GM12878 (cell line): ENCODE measurements around the gene CD69. TPM values are rescaled to one million over a fixed set of nuclear protein-coding genes. Genes with fewer than 3 reads are reported as not detected.

Source experiments
- ATF2 ChIP-seq: IDR thresholded peaks from 2 replicates; pipeline ENCODE4 v1.6.1; 2012; ENCODE audit warnings: low read length, inconsistent platforms
- CHD2 ChIP-seq: IDR thresholded peaks from 2 replicates; pipeline ENCODE4 v1.6.1; 2011; ENCODE audit warnings: low read depth, low read length, improper control_type of control experiment, borderline replicate concordance
- CHD4 ChIP-seq: fragments of 200-600 bp; sonication (generic); IDR thresholded peaks from 2 replicates; pipeline ENCODE4 v1.6.1; 2016; ENCODE audit warnings: mild to moderate bottlenecking
- EGR1 ChIP-seq, 2 experiments: IDR thresholded peaks; 1 replicate in 1 of 2; 2 replicates in 1 of 2; pipeline ENCODE4 v1.6.1; 2011 to 2012; ENCODE audit warnings: low read depth in 2 of 2, low read length in 2 of 2, borderline replicate concordance in 1 of 2, mild to moderate bottlenecking in 1 of 2, moderate library complexity in 1 of 2
- FOXM1 ChIP-seq: IDR thresholded peaks from 2 replicates; pipeline ENCODE4 v1.6.1; 2012; ENCODE audit warnings: low read depth, mild to moderate bottlenecking, inconsistent platforms, low read length, moderate library complexity
- IKZF2 ChIP-seq, 2 experiments: fragments of 450-650 bp; IDR thresholded peaks; 2 replicates each; pipeline ENCODE4 v1.6.1; 2017; ENCODE audit warnings: mild to moderate bottlenecking in 2 of 2, moderate library complexity in 2 of 2
- IRF4 ChIP-seq: IDR thresholded peaks from 2 replicates; pipeline ENCODE4 v1.6.1; 2011; ENCODE audit warnings: low read depth, low read length
- NBN ChIP-seq: fragments of 450-650 bp; IDR thresholded peaks from 2 replicates; pipeline ENCODE4 v1.6.1; 2016
- POLR2A ChIP-seq: IDR thresholded peaks from 2 replicates; pipeline ENCODE4 v1.6.1; 2011; ENCODE audit warnings: low read depth, mild to moderate bottlenecking, low read length
- POLR2AphosphoS5 ChIP-seq: IDR thresholded peaks from 2 replicates; pipeline ENCODE4 v1.6.1; 2011; ENCODE audit warnings: mild to moderate bottlenecking, low read length, inconsistent platforms
- POU2F2 ChIP-seq: IDR thresholded peaks from 3 replicates; pipeline ENCODE4 v1.6.1; 2011; ENCODE audit warnings: low read depth, mild to moderate bottlenecking, low read length, borderline replicate concordance
- SIN3A ChIP-seq: IDR thresholded peaks from 2 replicates; pipeline ENCODE4 v1.6.1; 2012; ENCODE audit warnings: low read depth, low read length, improper control_type of control experiment
- SPI1 ChIP-seq: IDR thresholded peaks from 2 replicates; pipeline ENCODE4 v1.6.1; 2011; ENCODE audit warnings: low read depth, mild to moderate bottlenecking, low read length, moderate library complexity, borderline replicate concordance; ENCODE audit not compliant: insufficient read depth
- SREBF1 ChIP-seq: IDR thresholded peaks from 2 replicates; pipeline ENCODE4 v1.6.1; 2012; ENCODE audit warnings: mild to moderate bottlenecking, low read length
- ZZZ3 ChIP-seq: IDR thresholded peaks from 2 replicates; pipeline ENCODE4 v1.6.1; 2011; ENCODE audit warnings: low read depth; ENCODE audit not compliant: control insufficient read depth, insufficient read length
- polyA plus RNA-seq, 11 experiments: library from polyadenylated mRNA; depleted of rRNA in 4 of 11; unstranded in 6 of 11; stranded (reverse) in 5 of 11; fragments of >200 nt; fragmentation: Nextera tagmentation in 4 of 11; fragmentation: Illumina TruSeq in 1 of 11; extraction: Ambion mirVana in 4 of 11; extraction: Trizol in 1 of 11; gene quantifications; 1 replicate in 1 of 11; 2 replicates in 10 of 11; pipeline versions ENCODE4 v1.2.1 to v1.2.3, GENCODE V29; 2011 to 2016; ENCODE audit warnings: inconsistent platforms in 2 of 11, missing spikeins in 2 of 11, low read depth in 1 of 11
- total RNA-seq, 4 experiments: library from RNA; depleted of rRNA in 3 of 4; stranded (reverse); fragments of >200 nt in 3 of 4; fragmentation: Illumina TruSeq in 1 of 4; extraction: Trizol in 1 of 4; gene quantifications; 2 replicates each; pipeline versions ENCODE4 v1.2.1 to v1.2.3, GENCODE V29; 2013 to 2021
- TF ChIP-seq, protein P1 (sequence below): IDR thresholded peaks from 2 replicates; pipeline ENCODE4 v1.6.1; 2012; ENCODE audit warnings: low read depth, low read length, improper control_type of control experiment
- TF ChIP-seq, protein P2 (sequence below): fragments of 450-650 bp; formaldehyde crosslinking; IDR thresholded peaks from 2 replicates; pipeline ENCODE4 v1.4.0; 2022; ENCODE audit warnings: mild to moderate bottlenecking, moderate library complexity
- TF ChIP-seq, protein P3 (sequence below): fragments of 450-650 bp; formaldehyde crosslinking; IDR thresholded peaks from 2 replicates; pipeline ENCODE4 v1.5.0; 2022; ENCODE audit warnings: mild to moderate bottlenecking, missing genetic modification characterization
- TF ChIP-seq, protein P4 (sequence below): fragments of 450-650 bp; IDR thresholded peaks from 2 replicates; pipeline ENCODE4 v1.6.1; 2018; ENCODE audit warnings: mild to moderate bottlenecking, low read depth, moderate library complexity; ENCODE audit not compliant: partially characterized antibody

Gene CD69
- total and polyA plus RNA-seq, 10 of the 15 experiments (the other 5 are each of a cell fraction or from before 2014, with no cell fraction given), result 7.3 to 156 (median 15.0) TPM

DNA sequence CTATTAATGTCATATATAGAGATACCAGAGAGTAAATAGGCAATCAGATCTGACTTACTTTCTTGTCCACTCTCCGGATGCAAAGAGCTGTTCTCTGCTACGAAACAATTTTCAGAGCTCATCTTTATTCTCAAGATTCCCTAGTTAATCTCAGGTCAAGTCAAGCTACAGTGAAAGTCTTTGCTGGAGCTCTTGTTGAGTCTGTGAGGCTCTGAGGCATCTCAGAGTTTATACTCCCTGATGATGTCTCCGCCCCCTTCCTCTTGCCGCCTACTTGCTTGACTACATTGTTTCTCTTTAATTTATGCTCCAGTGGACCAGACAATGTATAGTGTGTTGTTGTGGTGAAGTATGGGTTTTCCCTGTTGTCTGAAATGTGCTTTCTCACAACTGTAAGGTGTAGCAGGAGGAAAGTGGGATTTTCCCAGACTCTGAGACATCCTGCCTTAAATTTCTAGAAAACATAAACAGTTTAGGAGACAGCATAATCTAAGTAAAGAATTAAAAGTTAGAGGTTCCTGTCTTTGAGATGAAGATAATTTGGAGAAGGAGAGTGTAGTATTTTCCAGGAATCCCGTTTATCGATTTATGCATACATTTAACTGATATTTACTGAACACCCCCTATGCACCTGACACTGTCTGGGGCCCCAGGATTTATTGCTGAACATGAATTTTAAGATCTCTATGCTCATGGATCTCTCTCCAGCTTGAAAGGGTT is at the start of gene CD69 (continued):
- peak in 1 of 2 experiments; percentile 65; a peak in 2 of 3 replicates for TF ChIP-seq EGR1 (IDR thresholded peaks at IDR 0.05; ENCODE audit: borderline replicate concordance in 1 of 2, low read depth in 2 of 2, low read length in 2 of 2)
- TF ChIP-seq, protein P1, sequence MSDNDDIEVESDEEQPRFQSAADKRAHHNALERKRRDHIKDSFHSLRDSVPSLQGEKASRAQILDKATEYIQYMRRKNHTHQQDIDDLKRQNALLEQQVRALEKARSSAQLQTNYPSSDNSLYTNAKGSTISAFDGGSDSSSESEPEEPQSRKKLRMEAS, result no peak
- TF ChIP-seq FOXM1, result peak; percentile 70; the same call in 1 of the 2 replicates
- TF ChIP-seq POLR2AphosphoS5, result peak; percentile 100
- TF ChIP-seq, protein P2, sequence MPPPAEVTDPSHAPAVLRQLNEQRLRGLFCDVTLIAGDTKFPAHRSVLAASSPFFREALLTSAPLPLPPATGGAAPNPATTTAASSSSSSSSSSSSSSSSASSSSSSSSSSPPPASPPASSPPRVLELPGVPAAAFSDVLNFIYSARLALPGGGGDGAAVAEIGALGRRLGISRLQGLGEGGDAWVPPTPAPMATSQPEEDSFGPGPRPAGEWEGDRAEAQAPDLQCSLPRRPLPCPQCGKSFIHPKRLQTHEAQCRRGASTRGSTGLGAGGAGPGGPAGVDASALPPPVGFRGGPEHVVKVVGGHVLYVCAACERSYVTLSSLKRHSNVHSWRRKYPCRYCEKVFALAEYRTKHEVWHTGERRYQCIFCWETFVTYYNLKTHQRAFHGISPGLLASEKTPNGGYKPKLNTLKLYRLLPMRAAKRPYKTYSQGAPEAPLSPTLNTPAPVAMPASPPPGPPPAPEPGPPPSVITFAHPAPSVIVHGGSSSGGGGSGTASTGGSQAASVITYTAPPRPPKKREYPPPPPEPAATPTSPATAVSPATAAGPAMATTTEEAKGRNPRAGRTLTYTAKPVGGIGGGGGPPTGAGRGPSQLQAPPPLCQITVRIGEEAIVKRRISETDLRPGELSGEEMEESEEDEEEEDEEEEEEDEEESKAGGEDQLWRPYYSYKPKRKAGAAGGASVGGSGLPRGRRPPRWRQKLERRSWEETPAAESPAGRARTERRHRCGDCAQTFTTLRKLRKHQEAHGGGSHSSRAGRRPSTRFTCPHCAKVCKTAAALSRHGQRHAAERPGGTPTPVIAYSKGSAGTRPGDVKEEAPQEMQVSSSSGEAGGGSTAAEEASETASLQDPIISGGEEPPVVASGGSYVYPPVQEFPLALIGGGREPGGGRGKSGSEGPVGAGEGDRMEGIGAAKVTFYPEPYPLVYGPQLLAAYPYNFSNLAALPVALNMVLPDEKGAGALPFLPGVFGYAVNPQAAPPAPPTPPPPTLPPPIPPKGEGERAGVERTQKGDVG (CRISPR knock-in tag), result no peak
- peak; percentile 94 for TF ChIP-seq POLR2A
- no peak for TF ChIP-seq SREBF1
- TF ChIP-seq POU2F2, result peak; percentile 98
- no peak for TF ChIP-seq CHD4
- TF ChIP-seq NBN, result 0 out of 2 replicates have a peak, but pooled peaks have one; percentile 84
- TF ChIP-seq SIN3A, result 0 out of 2 replicates have a peak, but pooled peaks have one; percentile 10
- peak; percentile 97 to 98 for TF ChIP-seq IKZF2 (IDR thresholded peaks at IDR 0.05)
- TF ChIP-seq IRF4, result peak; percentile 55; the same call in 1 of the 2 replicates
- TF ChIP-seq, protein P3, sequence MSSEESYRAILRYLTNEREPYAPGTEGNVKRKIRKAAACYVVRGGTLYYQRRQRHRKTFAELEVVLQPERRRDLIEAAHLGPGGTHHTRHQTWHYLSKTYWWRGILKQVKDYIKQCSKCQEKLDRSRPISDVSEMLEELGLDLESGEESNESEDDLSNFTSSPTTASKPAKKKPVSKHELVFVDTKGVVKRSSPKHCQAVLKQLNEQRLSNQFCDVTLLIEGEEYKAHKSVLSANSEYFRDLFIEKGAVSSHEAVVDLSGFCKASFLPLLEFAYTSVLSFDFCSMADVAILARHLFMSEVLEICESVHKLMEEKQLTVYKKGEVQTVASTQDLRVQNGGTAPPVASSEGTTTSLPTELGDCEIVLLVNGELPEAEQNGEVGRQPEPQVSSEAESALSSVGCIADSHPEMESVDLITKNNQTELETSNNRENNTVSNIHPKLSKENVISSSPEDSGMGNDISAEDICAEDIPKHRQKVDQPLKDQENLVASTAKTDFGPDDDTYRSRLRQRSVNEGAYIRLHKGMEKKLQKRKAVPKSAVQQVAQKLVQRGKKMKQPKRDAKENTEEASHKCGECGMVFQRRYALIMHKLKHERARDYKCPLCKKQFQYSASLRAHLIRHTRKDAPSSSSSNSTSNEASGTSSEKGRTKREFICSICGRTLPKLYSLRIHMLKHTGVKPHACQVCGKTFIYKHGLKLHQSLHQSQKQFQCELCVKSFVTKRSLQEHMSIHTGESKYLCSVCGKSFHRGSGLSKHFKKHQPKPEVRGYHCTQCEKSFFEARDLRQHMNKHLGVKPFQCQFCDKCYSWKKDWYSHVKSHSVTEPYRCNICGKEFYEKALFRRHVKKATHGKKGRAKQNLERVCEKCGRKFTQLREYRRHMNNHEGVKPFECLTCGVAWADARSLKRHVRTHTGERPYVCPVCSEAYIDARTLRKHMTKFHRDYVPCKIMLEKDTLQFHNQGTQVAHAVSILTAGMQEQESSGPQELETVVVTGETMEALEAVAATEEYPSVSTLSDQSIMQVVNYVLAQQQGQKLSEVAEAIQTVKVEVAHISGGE (CRISPR knock-in tag), result 0 out of 2 replicates have a peak, but pooled peaks have one; percentile 11
- TF ChIP-seq ATF2, result peak; percentile 74; the same call in 1 of the 2 replicates
- TF ChIP-seq, protein P4, sequence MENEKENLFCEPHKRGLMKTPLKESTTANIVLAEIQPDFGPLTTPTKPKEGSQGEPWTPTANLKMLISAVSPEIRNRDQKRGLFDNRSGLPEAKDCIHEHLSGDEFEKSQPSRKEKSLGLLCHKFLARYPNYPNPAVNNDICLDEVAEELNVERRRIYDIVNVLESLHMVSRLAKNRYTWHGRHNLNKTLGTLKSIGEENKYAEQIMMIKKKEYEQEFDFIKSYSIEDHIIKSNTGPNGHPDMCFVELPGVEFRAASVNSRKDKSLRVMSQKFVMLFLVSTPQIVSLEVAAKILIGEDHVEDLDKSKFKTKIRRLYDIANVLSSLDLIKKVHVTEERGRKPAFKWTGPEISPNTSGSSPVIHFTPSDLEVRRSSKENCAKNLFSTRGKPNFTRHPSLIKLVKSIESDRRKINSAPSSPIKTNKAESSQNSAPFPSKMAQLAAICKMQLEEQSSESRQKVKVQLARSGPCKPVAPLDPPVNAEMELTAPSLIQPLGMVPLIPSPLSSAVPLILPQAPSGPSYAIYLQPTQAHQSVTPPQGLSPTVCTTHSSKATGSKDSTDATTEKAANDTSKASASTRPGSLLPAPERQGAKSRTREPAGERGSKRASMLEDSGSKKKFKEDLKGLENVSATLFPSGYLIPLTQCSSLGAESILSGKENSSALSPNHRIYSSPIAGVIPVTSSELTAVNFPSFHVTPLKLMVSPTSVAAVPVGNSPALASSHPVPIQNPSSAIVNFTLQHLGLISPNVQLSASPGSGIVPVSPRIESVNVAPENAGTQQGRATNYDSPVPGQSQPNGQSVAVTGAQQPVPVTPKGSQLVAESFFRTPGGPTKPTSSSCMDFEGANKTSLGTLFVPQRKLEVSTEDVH, result no peak
- no peak for TF ChIP-seq ZZZ3
- peak; percentile 34; the same call in 1 of the 2 replicates for TF ChIP-seq SPI1
- peak; percentile 51; the same call in 1 of the 2 replicates for TF ChIP-seq CHD2
